GM12878 (cell line): ENCODE data around the gene CA7. TPM values are rescaled to one million over a fixed set of nuclear protein-coding genes. Genes with fewer than 3 reads are reported as not detected.

Source experiments
- ATAC-seq: fragments of 200-7000 bp; cut with Tn5 transposase; 3 replicates; pipeline ENCODE4 v1.9.1; 2020; ENCODE audit warnings: mild to moderate bottlenecking, moderate library complexity
- BruUV-seq: library from RNA; stranded (reverse); fragments of 400-500 nt; replicated peaks from 2 replicates; lab custom pipeline; 2021; lab: Mats Ljungman, UMichigan
- CTCF ChIA-PET: fragments of 300-600 bp; sonication (Branson Sonifier 250); formaldehyde crosslinking; extraction: SDS; loops from one replicate; lab custom pipeline; 2021; ENCODE audit warnings: inconsistent platforms; lab: Yijun Ruan, JAX
- POLR2A ChIA-PET: fragments of 350-600 bp; formaldehyde crosslinking; extraction: SDS; loops from one replicate; lab custom pipeline; 2021; ENCODE audit warnings: inconsistent platforms; lab: Charles Lee
- RAD21 ChIA-PET: fragments of 300-600 bp; sonication (Branson Sonifier 250); formaldehyde crosslinking; loops from one replicate; lab custom pipeline; 2023; ENCODE audit warnings: antibody characterized with exemption; ENCODE audit not compliant: unreplicated experiment; lab: Charles Lee
- SMC1A ChIA-PET: fragments of 300-600 bp; sonication (Branson Sonifier 250); formaldehyde crosslinking; loops from one replicate; lab custom pipeline; 2023; ENCODE audit not compliant: unreplicated experiment, uncharacterized antibody; lab: Charles Lee
- DNase-seq: peaks from one replicate; pipeline ENCODE4 v3.0.0-alpha.2; 2011; ENCODE audit warnings: low read depth, low spot score
- FAIRE-seq: peaks from 3 replicates; lab custom pipeline; 2011; peaks lifted over from hg19 to GRCh38; lab: Jason Lieb, UNC
- H2AFZ ChIP-seq: 2 replicates; pipeline ENCODE4 v1.6.0; 2011; ENCODE audit warnings: low read depth, low read length, control low read depth; ENCODE audit not compliant: control insufficient read depth
- H3K27ac ChIP-seq: 2 replicates; pipeline ENCODE4 v1.5.1; 2011; ENCODE audit warnings: control low read depth; ENCODE audit not compliant: control insufficient read depth, insufficient read depth
- H3K27me3 ChIP-seq, 2 experiments: replicated peaks in 1 of 2; 2 replicates each; pipeline versions ENCODE4 v1.6.0 to v1.6.1; 2011; ENCODE audit warnings: low read length in 1 of 2; ENCODE audit not compliant: control insufficient read depth in 2 of 2, insufficient read depth in 2 of 2
- H3K36me3 ChIP-seq, 2 experiments: 2 replicates each; pipeline ENCODE4 v1.5.1; 2011; ENCODE audit warnings: low read length in 1 of 2; ENCODE audit not compliant: control insufficient read depth in 2 of 2, insufficient read depth in 2 of 2
- H3K4me1 ChIP-seq: 2 replicates; pipeline ENCODE4 v1.6.1; 2011; ENCODE audit warnings: mild to moderate bottlenecking, low read length, moderate library complexity, mixed read lengths; ENCODE audit not compliant: control insufficient read depth, insufficient read depth
- H3K4me2 ChIP-seq: 2 replicates; pipeline ENCODE4 v1.6.0; 2011; ENCODE audit warnings: control low read depth; ENCODE audit not compliant: control insufficient read depth, insufficient read depth
- H3K4me3 ChIP-seq: fragments of 200-600 bp; sonication (generic); 2 replicates; pipeline ENCODE4 v1.5.1; 2016
- H3K79me2 ChIP-seq: 2 replicates; pipeline ENCODE4 v1.6.0; 2011; ENCODE audit warnings: low read length; ENCODE audit not compliant: control insufficient read depth, insufficient read depth
- H3K9ac ChIP-seq: 2 replicates; pipeline ENCODE4 v1.8.0; 2011; ENCODE audit warnings: low read length, control low read depth, mixed read lengths; ENCODE audit not compliant: control insufficient read depth, insufficient read depth
- H3K9me3 ChIP-seq: replicated peaks from 3 replicates; pipeline ENCODE4 v1.5.1; 2011; ENCODE audit warnings: mild to moderate bottlenecking, low read length; ENCODE audit not compliant: control insufficient read depth, insufficient read depth
- H4K20me1 ChIP-seq: 2 replicates; pipeline ENCODE4 v1.6.0; 2011; ENCODE audit not compliant: control insufficient read depth, insufficient read depth
- BACH1 ChIP-seq: fragments of 450-650 bp; IDR thresholded peaks from 2 replicates; pipeline ENCODE4 v1.6.1; 2017; ENCODE audit warnings: mild to moderate bottlenecking, borderline replicate concordance
- BCL11A ChIP-seq: IDR thresholded peaks from 2 replicates; pipeline ENCODE4 v1.6.1; 2011; ENCODE audit warnings: low read depth, low read length
- CBX5 ChIP-seq: sonication (generic); IDR thresholded peaks from 2 replicates; pipeline ENCODE4 v1.6.1; 2016; ENCODE audit warnings: low read depth, moderate library complexity, mild to moderate bottlenecking, inconsistent platforms
- CHD1 ChIP-seq: IDR thresholded peaks from 2 replicates; pipeline ENCODE4 v1.6.1; 2012; ENCODE audit warnings: low read depth, low read length, improper control_type of control experiment
- CTCF ChIP-seq, 3 experiments: IDR thresholded peaks in 2 of 3; conservative IDR thresholded peaks in 1 of 3; 2 replicates each; pipeline ENCODE4 v1.5.1; 2011; ENCODE audit warnings: low read depth in 3 of 3, low read length in 3 of 3, mild to moderate bottlenecking in 3 of 3, control low read depth in 2 of 3, moderate library complexity in 2 of 3, inconsistent platforms in 1 of 3, mixed read lengths in 1 of 3; ENCODE audit not compliant: control insufficient read depth in 2 of 3, insufficient read depth in 1 of 3; ENCODE audit errors: extremely low read depth in 1 of 3
- NR2C2 ChIP-seq: IDR thresholded peaks from 2 replicates; pipeline ENCODE4 v1.6.1; 2011; ENCODE audit warnings: borderline replicate concordance, low read depth; ENCODE audit not compliant: control insufficient read depth, insufficient read length
- PKNOX1 ChIP-seq: fragments of 450-650 bp; IDR thresholded peaks from 2 replicates; pipeline ENCODE4 v1.6.1; 2016; ENCODE audit warnings: mild to moderate bottlenecking
- RAD21 ChIP-seq: IDR thresholded peaks from 2 replicates; pipeline ENCODE4 v1.6.1; 2011; ENCODE audit warnings: mild to moderate bottlenecking, low read depth, low read length, moderate library complexity; ENCODE audit not compliant: insufficient read depth
- RELA ChIP-seq: fragments of 450-650 bp; IDR thresholded peaks from 2 replicates; pipeline ENCODE4 v1.8.0; 2014; ENCODE audit warnings: borderline replicate concordance; ENCODE audit not compliant: partially characterized antibody
- SKIL ChIP-seq: fragments of 450-650 bp; IDR thresholded peaks from 2 replicates; pipeline ENCODE4 v1.6.1; 2017; ENCODE audit warnings: mild to moderate bottlenecking, low read depth, inconsistent platforms; ENCODE audit not compliant: poor library complexity, severe bottlenecking
- TBL1XR1 ChIP-seq: IDR thresholded peaks from 2 replicates; pipeline ENCODE4 v1.6.1; 2012; ENCODE audit warnings: low read depth, low read length, improper control_type of control experiment
- WGBS: methylation state at CpG from one replicate; pipeline ENCODE4 v1.1.6; 2016; ENCODE audit warnings: low lambda C conversion rate; ENCODE audit not compliant: insufficient replicate concordance, insufficient coverage; ENCODE audit errors: missing lambda C conversion rate; 5-methylcytosine and 5-hydroxymethylcytosine counted together
- in situ Hi-C: fragments of 300-500 bp; cut with MboI; formaldehyde crosslinking; loops from 9 replicates; pipeline ENCODE4 v1.14.3; 2018; ENCODE audit warnings: mixed read lengths
- intact Hi-C: fragments of 100-400 bp; cut with micrococcal nuclease; formaldehyde crosslinking; loops from one replicate; pipeline ENCODE4 v1.14.2; 2022; ENCODE audit not compliant: unreplicated experiment
- polyA plus RNA-seq, 11 experiments: library from polyadenylated mRNA; depleted of rRNA in 4 of 11; unstranded in 6 of 11; stranded (reverse) in 5 of 11; fragments of >200 nt; fragmentation: Nextera tagmentation in 4 of 11; fragmentation: Illumina TruSeq in 1 of 11; extraction: Ambion mirVana in 4 of 11; extraction: Trizol in 1 of 11; gene quantifications; 1 replicate in 1 of 11; 2 replicates in 10 of 11; pipeline versions ENCODE4 v1.2.1 to v1.2.3, GENCODE V29; 2011 to 2016; ENCODE audit warnings: inconsistent platforms in 2 of 11, missing spikeins in 2 of 11, low read depth in 1 of 11
- total RNA-seq, 4 experiments: library from RNA; depleted of rRNA in 3 of 4; stranded (reverse); fragments of >200 nt in 3 of 4; fragmentation: Illumina TruSeq in 1 of 4; extraction: Trizol in 1 of 4; gene quantifications; 2 replicates each; pipeline versions ENCODE4 v1.2.1 to v1.2.3, GENCODE V29; 2013 to 2021
- TF ChIP-seq, protein P1 (sequence below): fragments of 450-650 bp; formaldehyde crosslinking; IDR thresholded peaks from 2 replicates; pipeline ENCODE4 v1.5.0; 2022; ENCODE audit warnings: mild to moderate bottlenecking, missing genetic modification characterization

CA7 gene
- total and polyA plus RNA-seq, 10 of the 15 experiments (the other 5 are each of a cell fraction or from before 2014, with no cell fraction given), result 0.04 TPM; not detected in 9

DNA sequence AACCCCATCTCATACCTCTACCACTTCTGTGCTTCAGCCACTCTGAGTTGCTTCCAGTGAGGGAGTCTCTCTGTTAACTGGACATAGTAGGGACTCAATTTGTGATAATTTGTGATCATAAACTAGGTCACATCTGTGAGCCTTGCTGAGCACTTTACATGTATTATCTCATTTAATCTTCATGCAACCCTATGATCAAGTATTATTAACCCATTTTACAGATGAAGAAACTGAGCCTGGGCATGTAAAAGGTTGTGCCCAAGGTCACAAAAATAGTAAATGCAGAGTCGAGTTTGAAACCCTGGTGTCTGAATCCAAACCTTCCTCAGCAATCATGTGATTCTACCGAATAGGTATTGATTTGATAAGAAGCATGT lies 54.7 kb downstream of the CA7 start (continued):
- no peak for TF ChIP-seq PKNOX1
- TF ChIP-seq BCL11A, result no peak
- no peak for TF ChIP-seq RELA
- TF ChIP-seq CHD1, result no peak
- TF ChIP-seq CBX5, result no peak
- TF ChIP-seq BACH1, result no peak

DNA sequence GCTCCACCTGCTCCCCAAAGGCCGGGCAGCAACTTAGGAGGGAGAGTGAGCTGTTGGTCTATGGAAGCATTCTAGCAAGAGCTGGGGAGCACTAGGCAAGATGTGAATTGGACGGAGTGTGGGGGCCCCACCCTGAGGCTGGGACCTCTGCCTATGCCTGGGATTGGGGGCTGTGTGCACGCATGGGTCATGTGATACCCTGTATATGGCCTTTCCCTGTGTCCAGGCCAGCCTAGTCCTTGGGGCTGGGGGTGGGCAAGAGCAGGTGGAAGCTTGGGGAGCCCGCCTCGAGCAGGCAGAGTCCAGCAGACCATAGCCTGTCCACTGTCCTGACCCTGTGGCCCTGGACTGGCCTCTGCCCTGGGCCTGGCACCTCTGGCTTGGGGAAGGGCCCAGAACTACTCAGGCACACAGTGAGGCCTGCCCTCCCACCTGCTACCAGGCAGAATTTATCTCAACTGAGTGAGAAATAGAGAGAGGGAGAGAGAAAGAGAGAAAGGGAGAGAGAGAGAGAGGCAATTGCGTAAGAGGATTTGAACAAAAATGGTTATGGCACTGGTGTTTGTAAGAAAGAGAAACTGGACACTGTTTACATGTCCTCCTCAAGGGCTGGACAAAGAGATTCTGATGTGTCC lies 55.2 kb downstream of the CA7 start:
- CTCF ChIA-PET, result interaction anchor here (1.5 kb wide), 1 partner anchor 17 kb away, joined by 4 read pairs; no protein-coding TSS in a partner anchor
- Histone ChIP-seq H3K4me1 (no peaks in the 10 kb centered on the region), H2AFZ (no peak overlapping the region), H3K9ac (no peak overlapping the region), H3K27me3 (no peaks in the 10 kb centered on the region), H3K4me3 (no peak overlapping the region), H3K4me2 (no peak overlapping the region), H4K20me1 (no peaks in the 10 kb centered on the region), H3K9me3 (no peaks in the 10 kb centered on the region), H3K79me2 (no peaks in the 10 kb centered on the region), H3K36me3 (no peaks in the 10 kb centered on the region), H3K27ac (no peak overlapping the region)
- ATAC-seq (no peak), FAIRE-seq (no peak), DNase-seq (no peak)
- SMC1A ChIA-PET, result no interaction called here
- RAD21 ChIA-PET, result no interaction called here
- intact Hi-C loops, result no loop called here
- POLR2A ChIA-PET, result no interaction called here
- WGBS, result 46% methylated on average over 6 of the region's 6 CpGs
- in situ Hi-C loops, result no loop called here
- no TSS peak for BruUV-seq
- TF ChIP-seq SKIL (no peak), NR2C2 (no peak), TBL1XR1 (no peak), RAD21 (no peak), CTCF (IDR thresholded peaks at IDR 0.05 in 2 of 3, conservative IDR thresholded peaks at IDR 0.05 in 1 of 3; ENCODE audit: control insufficient read depth in 2 of 3, extremely low read depth in 1 of 3, insufficient read depth in 1 of 3, low read depth in 3 of 3, low read length in 3 of 3) (no peak)
- TF ChIP-seq, protein P1, sequence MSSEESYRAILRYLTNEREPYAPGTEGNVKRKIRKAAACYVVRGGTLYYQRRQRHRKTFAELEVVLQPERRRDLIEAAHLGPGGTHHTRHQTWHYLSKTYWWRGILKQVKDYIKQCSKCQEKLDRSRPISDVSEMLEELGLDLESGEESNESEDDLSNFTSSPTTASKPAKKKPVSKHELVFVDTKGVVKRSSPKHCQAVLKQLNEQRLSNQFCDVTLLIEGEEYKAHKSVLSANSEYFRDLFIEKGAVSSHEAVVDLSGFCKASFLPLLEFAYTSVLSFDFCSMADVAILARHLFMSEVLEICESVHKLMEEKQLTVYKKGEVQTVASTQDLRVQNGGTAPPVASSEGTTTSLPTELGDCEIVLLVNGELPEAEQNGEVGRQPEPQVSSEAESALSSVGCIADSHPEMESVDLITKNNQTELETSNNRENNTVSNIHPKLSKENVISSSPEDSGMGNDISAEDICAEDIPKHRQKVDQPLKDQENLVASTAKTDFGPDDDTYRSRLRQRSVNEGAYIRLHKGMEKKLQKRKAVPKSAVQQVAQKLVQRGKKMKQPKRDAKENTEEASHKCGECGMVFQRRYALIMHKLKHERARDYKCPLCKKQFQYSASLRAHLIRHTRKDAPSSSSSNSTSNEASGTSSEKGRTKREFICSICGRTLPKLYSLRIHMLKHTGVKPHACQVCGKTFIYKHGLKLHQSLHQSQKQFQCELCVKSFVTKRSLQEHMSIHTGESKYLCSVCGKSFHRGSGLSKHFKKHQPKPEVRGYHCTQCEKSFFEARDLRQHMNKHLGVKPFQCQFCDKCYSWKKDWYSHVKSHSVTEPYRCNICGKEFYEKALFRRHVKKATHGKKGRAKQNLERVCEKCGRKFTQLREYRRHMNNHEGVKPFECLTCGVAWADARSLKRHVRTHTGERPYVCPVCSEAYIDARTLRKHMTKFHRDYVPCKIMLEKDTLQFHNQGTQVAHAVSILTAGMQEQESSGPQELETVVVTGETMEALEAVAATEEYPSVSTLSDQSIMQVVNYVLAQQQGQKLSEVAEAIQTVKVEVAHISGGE (CRISPR knock-in tag), result no peak
